ENCODE data around the gene CRCP. TPM values are rescaled to one million over a fixed set of nuclear protein-coding genes. Genes with fewer than 3 reads are reported as not detected.

CRCP gene
- total RNA-seq, 1 donor from 2014 or later, result 23.3 TPM

DNA sequence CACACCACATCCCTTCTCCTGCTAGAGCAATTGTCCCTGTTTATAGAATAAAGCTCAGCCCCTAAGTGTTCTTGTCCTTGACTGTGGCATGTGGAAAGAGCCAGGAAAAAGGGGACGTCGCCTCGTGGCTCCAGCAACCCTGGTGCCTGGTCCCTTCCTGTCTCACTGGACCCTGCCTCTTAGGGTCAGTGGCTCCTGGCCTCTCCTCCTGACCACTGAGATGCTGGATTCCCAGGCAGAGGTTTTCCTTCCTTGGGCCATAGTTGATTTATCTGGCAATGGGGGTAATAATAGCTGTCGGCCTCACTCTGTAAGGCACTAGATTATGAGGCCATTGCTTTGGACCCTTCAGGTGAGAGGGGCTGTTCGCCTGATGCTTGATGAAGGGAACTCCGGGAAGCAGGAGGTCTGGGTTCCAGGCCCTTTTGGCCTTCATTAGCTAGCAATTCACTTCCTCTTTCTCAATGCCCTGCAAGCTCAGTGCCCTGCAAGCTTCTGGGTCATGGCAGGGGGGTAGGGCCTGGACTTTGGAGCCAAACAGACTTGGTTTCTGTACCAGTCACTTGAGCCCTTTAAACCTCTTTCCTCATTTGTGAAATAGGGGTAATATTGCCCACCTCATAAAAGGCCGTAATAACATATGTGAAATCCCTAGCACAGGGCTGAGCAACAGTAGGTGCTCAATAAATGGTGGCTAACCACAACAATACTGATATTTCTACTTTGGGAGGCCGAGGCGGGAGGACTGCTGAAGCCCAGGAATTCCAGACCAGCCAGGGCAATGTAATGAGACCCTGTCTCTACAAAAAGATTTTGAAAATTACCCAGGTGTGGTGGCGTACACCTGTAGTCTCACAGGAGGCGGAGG lies 38.0 kb upstream of the CRCP start:
- H3K27ac Mint-ChIP-seq (ENCODE audit: unreplicated experiment), result peak overlapping the region; percentile 1
- peaks cover 17% of the 10 kb centered on the region for H3K4me1 Mint-ChIP-seq (ENCODE audit: low read depth)
- no peaks in the 10 kb centered on the region for H3K9me3 Mint-ChIP-seq (ENCODE audit: low read depth)
- no peaks in the 10 kb centered on the region for H3K36me3 Mint-ChIP-seq (ENCODE audit: low read depth)
- no peaks in the 10 kb centered on the region for H3K27me3 Mint-ChIP-seq (ENCODE audit: low read depth)
- no peak for DNase-seq (ENCODE audit: low spot score)
- H3K4me3 Mint-ChIP-seq (ENCODE audit: unreplicated experiment), result peak overlapping the region; percentile 81
- TF ChIP-seq, protein P1, sequence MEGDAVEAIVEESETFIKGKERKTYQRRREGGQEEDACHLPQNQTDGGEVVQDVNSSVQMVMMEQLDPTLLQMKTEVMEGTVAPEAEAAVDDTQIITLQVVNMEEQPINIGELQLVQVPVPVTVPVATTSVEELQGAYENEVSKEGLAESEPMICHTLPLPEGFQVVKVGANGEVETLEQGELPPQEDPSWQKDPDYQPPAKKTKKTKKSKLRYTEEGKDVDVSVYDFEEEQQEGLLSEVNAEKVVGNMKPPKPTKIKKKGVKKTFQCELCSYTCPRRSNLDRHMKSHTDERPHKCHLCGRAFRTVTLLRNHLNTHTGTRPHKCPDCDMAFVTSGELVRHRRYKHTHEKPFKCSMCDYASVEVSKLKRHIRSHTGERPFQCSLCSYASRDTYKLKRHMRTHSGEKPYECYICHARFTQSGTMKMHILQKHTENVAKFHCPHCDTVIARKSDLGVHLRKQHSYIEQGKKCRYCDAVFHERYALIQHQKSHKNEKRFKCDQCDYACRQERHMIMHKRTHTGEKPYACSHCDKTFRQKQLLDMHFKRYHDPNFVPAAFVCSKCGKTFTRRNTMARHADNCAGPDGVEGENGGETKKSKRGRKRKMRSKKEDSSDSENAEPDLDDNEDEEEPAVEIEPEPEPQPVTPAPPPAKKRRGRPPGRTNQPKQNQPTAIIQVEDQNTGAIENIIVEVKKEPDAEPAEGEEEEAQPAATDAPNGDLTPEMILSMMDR (IDR thresholded peaks at IDR 0.05), result no peak

DNA sequence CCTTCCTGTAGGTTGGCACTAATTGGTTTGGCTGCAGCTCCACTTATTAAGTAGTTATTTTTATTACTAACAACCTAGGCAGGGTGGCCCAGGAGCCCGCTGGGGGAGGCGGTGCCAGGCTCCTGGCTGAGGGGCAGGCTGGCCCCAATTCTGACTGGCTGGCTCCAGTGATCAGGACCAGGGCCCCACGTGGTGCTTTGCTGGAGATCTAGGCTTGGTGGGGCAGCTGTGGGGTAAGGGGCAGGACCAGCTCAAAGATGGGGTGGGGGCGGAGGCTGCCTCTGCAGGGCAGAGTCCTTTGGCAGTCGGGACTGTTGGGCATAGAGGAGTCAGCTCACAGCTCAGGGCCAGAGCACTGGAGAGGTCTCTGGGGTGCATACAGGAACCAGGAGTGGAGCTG lies 36.6 kb upstream of the CRCP start:
- no peak overlapping the region for H3K4me3 Mint-ChIP-seq (ENCODE audit: unreplicated experiment)
- peaks cover 2% of the 10 kb centered on the region for H3K36me3 Mint-ChIP-seq (ENCODE audit: low read depth)
- H3K4me1 Mint-ChIP-seq (ENCODE audit: low read depth), result peaks cover 17% of the 10 kb centered on the region
- H3K9me3 Mint-ChIP-seq (ENCODE audit: low read depth), result no peaks in the 10 kb centered on the region
- TF ChIP-seq, protein P1 (IDR thresholded peaks at IDR 0.05), result no peak
- H3K27ac Mint-ChIP-seq (ENCODE audit: unreplicated experiment), result no peak overlapping the region
- H3K27me3 Mint-ChIP-seq (ENCODE audit: low read depth), result no peaks in the 10 kb centered on the region
- no peak for DNase-seq (ENCODE audit: low spot score)

DNA sequence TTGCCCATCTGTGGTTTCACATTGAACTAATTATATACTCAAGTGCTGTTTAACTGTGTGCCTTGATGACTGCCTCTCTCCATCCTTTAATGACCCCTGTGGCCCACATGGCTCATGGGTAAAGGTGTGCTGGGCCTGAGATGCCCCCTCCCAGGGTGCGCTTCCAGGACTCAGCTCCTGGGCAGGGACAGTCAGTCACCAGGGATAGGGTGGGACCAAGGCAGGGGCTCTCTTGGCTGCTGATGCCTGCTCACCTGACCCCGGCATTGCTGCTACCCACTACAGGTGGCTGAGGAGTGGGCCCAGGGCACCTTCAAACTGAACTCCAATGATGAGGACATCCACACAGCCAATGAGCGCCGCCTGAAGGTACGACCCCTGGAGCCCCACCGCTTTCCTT lies 32.6 kb upstream of the CRCP start:
- Mint-ChIP-seq H3K4me1 (ENCODE audit: low read depth) (peaks cover 4% of the 10 kb centered on the region), H3K27ac (ENCODE audit: unreplicated experiment) (no peak overlapping the region), H3K36me3 (ENCODE audit: low read depth) (peaks cover 6% of the 10 kb centered on the region), H3K27me3 (ENCODE audit: low read depth) (no peaks in the 10 kb centered on the region), H3K4me3 (ENCODE audit: unreplicated experiment) (no peak overlapping the region), H3K9me3 (ENCODE audit: low read depth) (no peaks in the 10 kb centered on the region)
- no peak for DNase-seq (ENCODE audit: low spot score)
- TF ChIP-seq, protein P1 (IDR thresholded peaks at IDR 0.05), result no peak

DNA sequence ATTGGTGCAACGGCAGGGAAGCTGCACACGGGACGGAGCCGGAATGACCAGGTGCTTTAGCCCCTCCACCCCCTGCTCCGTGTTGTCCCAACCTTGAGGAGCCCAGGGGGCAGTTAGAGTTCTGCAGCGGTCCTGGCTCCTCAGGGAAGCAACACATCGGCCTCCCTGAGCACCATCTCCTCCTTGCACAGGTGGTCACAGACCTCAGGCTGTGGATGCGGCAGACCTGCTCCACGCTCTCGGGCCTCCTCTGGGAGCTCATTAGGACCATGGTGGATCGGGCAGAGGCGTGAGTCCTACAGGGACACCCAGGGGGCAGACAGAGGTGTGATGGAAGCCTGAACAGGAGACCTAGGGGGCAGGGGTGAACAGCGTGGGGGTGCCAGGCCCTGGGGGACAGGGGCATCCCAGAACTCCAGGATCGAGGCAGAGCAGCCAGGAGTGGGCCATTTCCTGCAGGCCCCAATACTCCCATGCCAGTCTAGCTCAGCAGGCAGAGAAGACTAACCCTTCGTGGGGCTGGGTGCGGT lies 31.7 kb upstream of the CRCP start:
- TF ChIP-seq, protein P1 (IDR thresholded peaks at IDR 0.05), result no peak
- H3K9me3 Mint-ChIP-seq (ENCODE audit: low read depth), result no peaks in the 10 kb centered on the region

DNA sequence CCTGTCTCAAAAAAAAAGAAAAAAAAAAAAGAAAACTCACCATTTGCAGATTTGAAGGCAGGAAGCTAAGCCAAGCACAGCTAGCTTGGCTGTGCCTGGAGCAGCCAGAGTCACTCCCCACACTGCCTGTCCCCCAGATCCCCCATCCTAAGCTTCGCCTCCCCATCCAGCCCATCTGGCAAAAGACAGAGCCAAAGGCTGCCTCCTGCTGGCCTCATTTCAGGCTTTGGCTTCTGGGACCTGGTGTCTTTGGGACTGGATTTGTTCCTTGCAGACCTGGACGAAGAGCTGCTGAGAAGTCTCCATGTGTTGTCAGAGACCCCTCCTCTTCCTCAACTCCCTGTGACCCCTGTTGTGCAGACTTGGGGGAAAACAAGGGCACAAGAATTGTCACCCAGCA lies 31.0 kb upstream of the CRCP start:
- no peak for DNase-seq (ENCODE audit: low spot score)
- Mint-ChIP-seq H3K9me3 (ENCODE audit: low read depth) (no peaks in the 10 kb centered on the region), H3K4me3 (ENCODE audit: unreplicated experiment) (no peak overlapping the region), H3K27me3 (ENCODE audit: low read depth) (no peaks in the 10 kb centered on the region), H3K36me3 (ENCODE audit: low read depth) (peaks cover 6% of the 10 kb centered on the region), H3K4me1 (ENCODE audit: low read depth) (no peaks in the 10 kb centered on the region), H3K27ac (ENCODE audit: unreplicated experiment) (no peak overlapping the region)
- TF ChIP-seq, protein P1 (IDR thresholded peaks at IDR 0.05), result peak; percentile 13

More for the DNA sequence above, 31.7 kb upstream of the CRCP start:
- Mint-ChIP-seq H3K27ac (ENCODE audit: unreplicated experiment) (no peak overlapping the region), H3K4me3 (ENCODE audit: unreplicated experiment) (no peak overlapping the region), H3K27me3 (ENCODE audit: low read depth) (no peaks in the 10 kb centered on the region), H3K36me3 (ENCODE audit: low read depth) (peaks cover 6% of the 10 kb centered on the region), H3K4me1 (ENCODE audit: low read depth) (no peaks in the 10 kb centered on the region)
- no peak for DNase-seq (ENCODE audit: low spot score)

Data from chondrocyte (in vitro differentiated cells).